HG03520 (cell line): ENCODE measurements around the gene ST6GAL1.
"Not testable (repeated sequence)": the region's sequence is repeated elsewhere in the genome, so short reads cannot be mapped to it uniquely, and the experiment has no call there.

Experiments used
- ATAC-seq: cut with Tn5 transposase; IDR thresholded peaks from one replicate; pipeline ENCODE4 v1.9.1; 2021; ENCODE audit warnings: mild to moderate bottlenecking, moderate library complexity; ENCODE audit not compliant: unreplicated experiment

ST6GAL1 gene

GRCh38 chr3:186939536-186939935 is 9.2 kb downstream of the ST6GAL1 start:
- no peak for ATAC-seq

- ATAC-seq = no peak
Measured at GRCh38 chr3:186940967-186941366, 10.6 kb downstream of the ST6GAL1 start.

GRCh38 chr3:186942168-186942567 is 11.8 kb downstream of the ST6GAL1 start:
- no peak for ATAC-seq

GRCh38 chr3:186945255-186945823 is 15.0 kb downstream of the ST6GAL1 start:
- no peak for ATAC-seq

- no peak for ATAC-seq
Measured at GRCh38 chr3:186946756-186947375, 16.5 kb downstream of the ST6GAL1 start.

GRCh38 chr3:186949281-186949982 is 19.1 kb downstream of the ST6GAL1 start:
- no peak for ATAC-seq

- ATAC-seq = no peak
Measured at GRCh38 chr3:186950402-186951093, 20.2 kb downstream of the ST6GAL1 start.

- ATAC-seq = no peak
Measured at GRCh38 chr3:186951640-186952552, 21.6 kb downstream of the ST6GAL1 start.

- ATAC-seq = no peak
Measured at GRCh38 chr3:186953011-186953487, 22.7 kb downstream of the ST6GAL1 start.

- ATAC-seq = not testable (repeated sequence)
Measured at GRCh38 chr3:186953992-186954699, 23.8 kb downstream of the ST6GAL1 start.

- no peak for ATAC-seq
Measured at GRCh38 chr3:186955898-186956696, 25.8 kb downstream of the ST6GAL1 start.

- no peak for ATAC-seq
Measured at GRCh38 chr3:186959029-186959624, 28.8 kb downstream of the ST6GAL1 start.

GRCh38 chr3:186960347-186960746 is 30.0 kb downstream of the ST6GAL1 start:
- ATAC-seq = no peak

- no peak for ATAC-seq
Measured at GRCh38 chr3:186962445-186962844, 32.1 kb downstream of the ST6GAL1 start.

GRCh38 chr3:186963636-186964035 is 33.3 kb downstream of the ST6GAL1 start:
- no peak for ATAC-seq

GRCh38 chr3:186964071-186964470 is 33.7 kb downstream of the ST6GAL1 start:
- no peak for ATAC-seq

- ATAC-seq = no peak
Measured at GRCh38 chr3:186964616-186965015, 34.3 kb downstream of the ST6GAL1 start.

- ATAC-seq = peak; percentile 77
Measured at GRCh38 chr3:186965141-186965879, 35.0 kb downstream of the ST6GAL1 start.
